Suprapubic skin (tissue), 3 donors: ENCODE measurements around the gene ATP11A.

ENCODE experiments used
- CTCF ChIP-seq, 2 donors: fragments of 200-600 bp in 1 of 2; fragments of 450-650 bp in 1 of 2; sonication (generic) in 1 of 2; IDR thresholded peaks; one replicate each; pipeline ENCODE4 v1.5.1; 2016 to 2019; ENCODE audit warnings: antibody characterized with exemption in 2 of 2, mild to moderate bottlenecking in 1 of 2, moderate library complexity in 1 of 2
- POLR2A ChIP-seq, 2 donors: fragments of 450-650 bp; IDR thresholded peaks; one replicate each; pipeline ENCODE4 v1.6.1; 2017; ENCODE audit warnings: antibody characterized with exemption in 2 of 2, mild to moderate bottlenecking in 2 of 2, moderate library complexity in 2 of 2

- no peak for TF ChIP-seq POLR2A (IDR thresholded peaks at IDR 0.05)
- no peak for TF ChIP-seq CTCF (IDR thresholded peaks at IDR 0.05)
These were observed 237.2 kb downstream of the ATP11A start for GRCh38 chr13:112926993-112927392.
